ENCODE measurements around the gene RNASE11.

The RNASE11 gene

GRCh38 chr14:20592574-20592973 lies 4.8 kb upstream of the RNASE11 start:
- Histone ChIP-seq H3K27me3 (ENCODE audit: control insufficient read depth, low read length) (peaks cover 4% of the 10 kb centered on the region; the same call in 1 of the 2 replicates), H3K9me3 (ENCODE audit: control insufficient read depth, insufficient read depth, low read length) (no peaks in the 10 kb centered on the region), H3F3A (ENCODE audit: control insufficient read depth, insufficient read depth) (no peaks in the 10 kb centered on the region), H3K9me2 (replicated peaks; ENCODE audit: control insufficient read depth, low read length) (no peaks in the 10 kb centered on the region), H3K36me3 (ENCODE audit: control insufficient read depth, low read length) (no peaks in the 10 kb centered on the region), H3K79me2 (ENCODE audit: control insufficient read depth, low read length) (no peaks in the 10 kb centered on the region), H3K4me3 (ENCODE audit: low read length) (no peak overlapping the region), H4K20me1 (ENCODE audit: control insufficient read depth, insufficient read depth, low read depth, low read length) (no peaks in the 10 kb centered on the region), H3K27ac (ENCODE audit: low read depth, low read length) (no peak overlapping the region), H3K4me1 (ENCODE audit: control insufficient read depth, low read length) (no peaks in the 10 kb centered on the region), H3K4me2 (ENCODE audit: low read length) (no peak overlapping the region)
- TF ChIP-seq CTCF (IDR thresholded peaks at IDR 0.05; ENCODE audit: low read depth, low read length, poor library complexity, severe bottlenecking) (no peak), EZH2phosphoT487 (IDR thresholded peaks at IDR 0.05; ENCODE audit: borderline replicate concordance, low read length) (no peak)

DNA sequence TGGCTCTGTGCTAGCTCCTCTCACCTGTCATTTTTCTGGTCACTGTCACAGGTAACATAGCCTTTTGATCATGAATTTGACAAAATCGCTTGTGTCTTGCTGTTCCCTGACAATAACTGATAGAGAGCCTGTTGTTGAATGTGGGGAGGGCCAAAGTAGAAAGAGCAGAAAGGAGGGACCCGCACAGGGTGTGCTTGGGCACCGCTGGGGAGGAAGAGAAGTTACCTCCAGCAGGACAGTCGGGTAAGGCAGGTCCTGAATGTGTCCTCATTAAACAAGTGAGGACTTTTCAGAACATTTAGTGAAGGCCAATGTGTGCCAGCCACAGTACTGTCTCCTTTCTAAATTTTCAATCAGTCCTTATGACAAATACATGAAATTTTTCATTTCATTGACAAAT lies 3.4 kb upstream of the RNASE11 start, which contains the start of gene RNASE12:
RNASE12 (minus strand) TSS at position 142 of the 400 bp plus-strand sequence. CDS start 653 bp downstream, outside the sequence.
- H3K4me2 ChIP-seq (ENCODE audit: low read length), result no peak within 1 kb of the TSS
- no peaks in the 10 kb centered on the region for H3K4me1 ChIP-seq (ENCODE audit: control insufficient read depth, low read length)
- no peaks in the 10 kb centered on the region for H3K9me3 ChIP-seq (ENCODE audit: control insufficient read depth, insufficient read depth, low read length)
- no peaks in the 10 kb centered on the region for H3K36me3 ChIP-seq (ENCODE audit: control insufficient read depth, low read length)
- no peaks in the 10 kb centered on the region for H3K79me2 ChIP-seq (ENCODE audit: control insufficient read depth, low read length)
- H4K20me1 ChIP-seq (ENCODE audit: control insufficient read depth, insufficient read depth, low read depth, low read length), result no peaks in the 10 kb centered on the region
- no peaks in the 10 kb centered on the region for H3F3A ChIP-seq (ENCODE audit: control insufficient read depth, insufficient read depth)
- no peak within 1 kb of the TSS for H3K27ac ChIP-seq (ENCODE audit: low read depth, low read length)
- H3K4me3 ChIP-seq (ENCODE audit: low read length), result no peak within 1 kb of the TSS
- peaks cover 8% of the 10 kb centered on the region for H3K27me3 ChIP-seq (ENCODE audit: control insufficient read depth, low read length)
- TF ChIP-seq CTCF (IDR thresholded peaks at IDR 0.05; ENCODE audit: low read depth, low read length, poor library complexity, severe bottlenecking) (no peak), EZH2phosphoT487 (IDR thresholded peaks at IDR 0.05; ENCODE audit: borderline replicate concordance, low read length) (no peak)
- no peaks in the 10 kb centered on the region for H3K9me2 ChIP-seq (replicated peaks; ENCODE audit: control insufficient read depth, low read length)

DNA sequence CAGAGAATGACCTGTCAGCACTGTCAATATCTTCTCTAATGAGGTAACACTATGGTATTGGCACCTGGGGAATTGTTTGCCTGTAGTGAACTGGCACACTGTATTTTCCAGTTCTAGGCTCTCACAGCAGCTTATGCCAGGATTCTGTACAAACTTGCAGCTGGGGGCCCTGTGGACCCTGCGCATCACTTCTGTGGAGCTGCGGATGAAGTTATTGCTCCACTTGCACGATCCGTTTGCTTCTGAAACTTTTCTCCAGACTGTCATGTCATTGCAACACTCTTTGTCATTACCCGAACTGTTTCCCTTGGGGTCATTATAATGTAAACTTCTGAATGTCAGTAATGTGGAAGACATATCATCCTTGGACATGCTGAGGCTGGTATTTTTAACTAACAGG lies 3.9 kb downstream of the RNASE11 start:
- H3K36me3 ChIP-seq (ENCODE audit: control insufficient read depth, low read length), result no peaks in the 10 kb centered on the region
- H3K27me3 ChIP-seq (ENCODE audit: control insufficient read depth, low read length), result peaks cover 14% of the 10 kb centered on the region; the same call in 1 of the 2 replicates
- H3K9me3 ChIP-seq (ENCODE audit: control insufficient read depth, insufficient read depth, low read length), result no peaks in the 10 kb centered on the region
- H3K4me3 ChIP-seq (ENCODE audit: low read length), result no peak overlapping the region
- no peak overlapping the region for H3K27ac ChIP-seq (ENCODE audit: low read depth, low read length)
- no peak overlapping the region for H3K4me2 ChIP-seq (ENCODE audit: low read length)
- no peaks in the 10 kb centered on the region for H3K79me2 ChIP-seq (ENCODE audit: control insufficient read depth, low read length)
- TF ChIP-seq CTCF (IDR thresholded peaks at IDR 0.05; ENCODE audit: low read depth, low read length, poor library complexity, severe bottlenecking) (no peak), EZH2phosphoT487 (IDR thresholded peaks at IDR 0.05; ENCODE audit: borderline replicate concordance, low read length) (no peak)
- no peaks in the 10 kb centered on the region for H4K20me1 ChIP-seq (ENCODE audit: control insufficient read depth, insufficient read depth, low read depth, low read length)
- no peaks in the 10 kb centered on the region for H3F3A ChIP-seq (ENCODE audit: control insufficient read depth, insufficient read depth)
- no peaks in the 10 kb centered on the region for H3K9me2 ChIP-seq (replicated peaks; ENCODE audit: control insufficient read depth, low read length)
- no peaks in the 10 kb centered on the region for H3K4me1 ChIP-seq (ENCODE audit: control insufficient read depth, low read length)
